Left ventricle myocardium inferior (tissue), 1 donor: Measurements from ENCODE around the gene AHSA1. TPM values are rescaled to one million over a fixed set of nuclear protein-coding genes. Genes with fewer than 3 reads are reported as not detected.

Source experiments
- DNase-seq: peaks from one replicate; pipeline ENCODE4 v3.0.0-alpha.2; 2020
- H3K27ac ChIP-seq: fragments of 200-600 bp; replicated peaks from 2 replicates; pipeline ENCODE4 v1.8.0; 2021
- H3K27me3 ChIP-seq: fragments of 200-600 bp; 2 replicates; pipeline ENCODE4 v1.8.0; 2021; ENCODE audit warnings: low read depth
- H3K36me3 ChIP-seq: fragments of 200-600 bp; 2 replicates; pipeline ENCODE4 v1.8.0; 2021
- H3K4me1 ChIP-seq: fragments of 200-600 bp; 2 replicates; pipeline ENCODE4 v1.8.0; 2021
- H3K4me3 ChIP-seq: fragments of 200-600 bp; 2 replicates; pipeline ENCODE4 v1.8.0; 2021; ENCODE audit warnings: mild to moderate bottlenecking, moderate library complexity
- H3K9me3 ChIP-seq: fragments of 200-600 bp; replicated peaks from 2 replicates; pipeline ENCODE4 v1.8.0; 2021
- intact Hi-C: fragments of 100-400 bp; cut with micrococcal nuclease; formaldehyde crosslinking; loops from one replicate; pipeline ENCODE4 v1.11.0; 2022
- total RNA-seq: library from RNA; stranded (reverse); fragmentation: NEBNext Ultra II Directional; extraction: Animal tissue kit (Norgen Biotek cat#: 25700); gene quantifications from one replicate; pipeline ENCODE4 v1.2.1, GENCODE V29; 2021
- TF ChIP-seq, protein P1 (sequence below): fragments of 200-600 bp; IDR thresholded peaks from 2 replicates; pipeline ENCODE4 v1.8.0; 2021; ENCODE audit warnings: antibody characterized with exemption, mild to moderate bottlenecking, borderline replicate concordance
- donor health status: DM: no; HTN: yes; CAD: no; lungs with severe emphysema.

Gene AHSA1
- total RNA-seq, 1 donor from 2014 or later = 183 TPM

GRCh38 chr14:77511486-77512162 is 53.7 kb downstream of the AHSA1 start:
- Histone ChIP-seq H3K9me3 (no peaks in the 10 kb centered on the region), H3K27ac (no peak overlapping the region), H3K4me1 (no peaks in the 10 kb centered on the region), H3K36me3 (peaks cover 74% of the 10 kb centered on the region), H3K27me3 (no peaks in the 10 kb centered on the region), H3K4me3 (no peak overlapping the region)
- TF ChIP-seq, protein P1, sequence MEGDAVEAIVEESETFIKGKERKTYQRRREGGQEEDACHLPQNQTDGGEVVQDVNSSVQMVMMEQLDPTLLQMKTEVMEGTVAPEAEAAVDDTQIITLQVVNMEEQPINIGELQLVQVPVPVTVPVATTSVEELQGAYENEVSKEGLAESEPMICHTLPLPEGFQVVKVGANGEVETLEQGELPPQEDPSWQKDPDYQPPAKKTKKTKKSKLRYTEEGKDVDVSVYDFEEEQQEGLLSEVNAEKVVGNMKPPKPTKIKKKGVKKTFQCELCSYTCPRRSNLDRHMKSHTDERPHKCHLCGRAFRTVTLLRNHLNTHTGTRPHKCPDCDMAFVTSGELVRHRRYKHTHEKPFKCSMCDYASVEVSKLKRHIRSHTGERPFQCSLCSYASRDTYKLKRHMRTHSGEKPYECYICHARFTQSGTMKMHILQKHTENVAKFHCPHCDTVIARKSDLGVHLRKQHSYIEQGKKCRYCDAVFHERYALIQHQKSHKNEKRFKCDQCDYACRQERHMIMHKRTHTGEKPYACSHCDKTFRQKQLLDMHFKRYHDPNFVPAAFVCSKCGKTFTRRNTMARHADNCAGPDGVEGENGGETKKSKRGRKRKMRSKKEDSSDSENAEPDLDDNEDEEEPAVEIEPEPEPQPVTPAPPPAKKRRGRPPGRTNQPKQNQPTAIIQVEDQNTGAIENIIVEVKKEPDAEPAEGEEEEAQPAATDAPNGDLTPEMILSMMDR = no peak
- intact Hi-C loops = no loop called here
- no peak for DNase-seq

DNA sequence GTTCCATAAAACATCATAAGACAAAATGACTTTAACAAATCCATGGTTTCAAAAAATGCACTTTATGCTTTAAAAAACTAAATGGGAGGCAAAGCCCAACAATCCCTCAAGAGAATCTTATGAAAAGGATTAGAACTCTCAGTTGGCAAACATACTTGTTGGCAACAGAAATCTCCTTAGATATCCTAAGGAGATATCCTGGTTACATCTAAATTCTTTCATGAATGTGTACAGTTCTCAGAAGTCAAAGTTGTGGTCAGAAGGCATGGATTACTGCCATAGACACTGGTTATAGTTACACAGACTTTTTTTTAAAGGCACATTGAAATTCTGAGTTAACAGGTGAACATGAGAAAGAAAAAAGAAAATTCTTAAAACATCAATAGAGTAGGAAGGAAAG is 58.2 kb downstream of the AHSA1 start:
- H3K4me1 ChIP-seq = no peaks in the 10 kb centered on the region
- H3K9me3 ChIP-seq = no peaks in the 10 kb centered on the region
- H3K27ac ChIP-seq = no peak overlapping the region
- intact Hi-C loops = no loop called here
- no peaks in the 10 kb centered on the region for H3K27me3 ChIP-seq
- H3K36me3 ChIP-seq = peaks cover 72% of the 10 kb centered on the region
- DNase-seq = no peak
- TF ChIP-seq, protein P1 = no peak
- no peak overlapping the region for H3K4me3 ChIP-seq

Other genes starting within 250 kb of the AHSA1 start
- gene NGB, start 186.9 kb upstream of the AHSA1 start, total RNA-seq = not detected
- gene POMT2, start 137.2 kb upstream of the AHSA1 start, total RNA-seq = 13.4 TPM
- 14.7 TPM for gene GSTZ1, start 137.1 kb upstream of the AHSA1 start, total RNA-seq
- 5.4 TPM for gene TMED8, start 81.0 kb upstream of the AHSA1 start, total RNA-seq
- 0.08 TPM for gene SAMD15, start 80.7 kb upstream of the AHSA1 start, total RNA-seq
- gene NOXRED1, start 34.6 kb upstream of the AHSA1 start, total RNA-seq = 0.14 TPM
- gene VIPAS39, start 492 bp upstream of the AHSA1 start, total RNA-seq = 14.9 TPM
- gene ISM2, start 40.7 kb downstream of the AHSA1 start, total RNA-seq = not detected
- gene SPTLC2, start 158.5 kb downstream of the AHSA1 start, total RNA-seq = 11.5 TPM
- gene ALKBH1, start 249.9 kb downstream of the AHSA1 start, total RNA-seq = 14.1 TPM